ENCODE results near the gene CD248.

GRCh38 chr11:66291706-66292542 is 24.9 kb downstream of the CD248 start, which contains the start of gene TMEM151A:
- TF ChIP-seq CTCF (IDR thresholded peaks at IDR 0.05; ENCODE audit: insufficient read depth, low read length) (no peak), POLR2AphosphoS5 (IDR thresholded peaks at IDR 0.05; ENCODE audit: low read depth) (no peak)
- TF ChIP-seq, protein P1, sequence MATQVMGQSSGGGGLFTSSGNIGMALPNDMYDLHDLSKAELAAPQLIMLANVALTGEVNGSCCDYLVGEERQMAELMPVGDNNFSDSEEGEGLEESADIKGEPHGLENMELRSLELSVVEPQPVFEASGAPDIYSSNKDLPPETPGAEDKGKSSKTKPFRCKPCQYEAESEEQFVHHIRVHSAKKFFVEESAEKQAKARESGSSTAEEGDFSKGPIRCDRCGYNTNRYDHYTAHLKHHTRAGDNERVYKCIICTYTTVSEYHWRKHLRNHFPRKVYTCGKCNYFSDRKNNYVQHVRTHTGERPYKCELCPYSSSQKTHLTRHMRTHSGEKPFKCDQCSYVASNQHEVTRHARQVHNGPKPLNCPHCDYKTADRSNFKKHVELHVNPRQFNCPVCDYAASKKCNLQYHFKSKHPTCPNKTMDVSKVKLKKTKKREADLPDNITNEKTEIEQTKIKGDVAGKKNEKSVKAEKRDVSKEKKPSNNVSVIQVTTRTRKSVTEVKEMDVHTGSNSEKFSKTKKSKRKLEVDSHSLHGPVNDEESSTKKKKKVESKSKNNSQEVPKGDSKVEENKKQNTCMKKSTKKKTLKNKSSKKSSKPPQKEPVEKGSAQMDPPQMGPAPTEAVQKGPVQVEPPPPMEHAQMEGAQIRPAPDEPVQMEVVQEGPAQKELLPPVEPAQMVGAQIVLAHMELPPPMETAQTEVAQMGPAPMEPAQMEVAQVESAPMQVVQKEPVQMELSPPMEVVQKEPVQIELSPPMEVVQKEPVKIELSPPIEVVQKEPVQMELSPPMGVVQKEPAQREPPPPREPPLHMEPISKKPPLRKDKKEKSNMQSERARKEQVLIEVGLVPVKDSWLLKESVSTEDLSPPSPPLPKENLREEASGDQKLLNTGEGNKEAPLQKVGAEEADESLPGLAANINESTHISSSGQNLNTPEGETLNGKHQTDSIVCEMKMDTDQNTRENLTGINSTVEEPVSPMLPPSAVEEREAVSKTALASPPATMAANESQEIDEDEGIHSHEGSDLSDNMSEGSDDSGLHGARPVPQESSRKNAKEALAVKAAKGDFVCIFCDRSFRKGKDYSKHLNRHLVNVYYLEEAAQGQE (IDR thresholded peaks at IDR 0.05; ENCODE audit: insufficient replicate concordance, low read depth): no peak

Data from HL-60 (cell line).